KMS-11 (cell line): ENCODE measurements around the gene TBL1X.

Experiments used
- H2AFZ ChIP-seq: fragments of 200-600 bp; sonication (generic); 2 replicates; pipeline ENCODE4 v1.6.1; 2016; ENCODE audit warnings: antibody characterized with exemption, mixed run types, low read depth
- H3K27ac ChIP-seq: fragments of 200-600 bp; sonication (generic); 2 replicates; pipeline ENCODE4 v1.6.1; 2016; ENCODE audit warnings: mild to moderate bottlenecking, mixed run types
- H3K27me3 ChIP-seq: fragments of 200-600 bp; sonication (generic); 2 replicates; pipeline ENCODE4 v1.6.1; 2017; ENCODE audit warnings: mild to moderate bottlenecking, low read depth, mixed run types, moderate library complexity; ENCODE audit not compliant: insufficient read depth
- H3K36me3 ChIP-seq: fragments of 200-600 bp; sonication (generic); 2 replicates; pipeline ENCODE4 v1.6.1; 2017; ENCODE audit warnings: mild to moderate bottlenecking, mixed run types; ENCODE audit not compliant: insufficient read depth
- H3K4me1 ChIP-seq: fragments of 200-600 bp; sonication (generic); 2 replicates; pipeline ENCODE4 v1.6.1; 2016; ENCODE audit warnings: mild to moderate bottlenecking, low read depth, mixed run types; ENCODE audit not compliant: poor library complexity, severe bottlenecking
- H3K4me2 ChIP-seq: fragments of 200-600 bp; sonication (generic); 2 replicates; pipeline ENCODE4 v1.7.0; 2016; ENCODE audit warnings: mild to moderate bottlenecking, mixed run types
- H3K4me3 ChIP-seq: fragments of 200-600 bp; sonication (generic); IDR thresholded peaks from 2 replicates; pipeline ENCODE4 v1.6.1; 2017; ENCODE audit warnings: low read depth, low read length, mixed read lengths; ENCODE audit not compliant: insufficient read depth
- H3K79me2 ChIP-seq: fragments of 200-600 bp; sonication (generic); 2 replicates; pipeline ENCODE4 v1.6.1; 2016; ENCODE audit warnings: low read depth, mixed run types; ENCODE audit not compliant: insufficient read depth
- H3K9ac ChIP-seq: fragments of 200-600 bp; sonication (generic); 2 replicates; pipeline ENCODE4 v1.6.1; 2016; ENCODE audit warnings: mild to moderate bottlenecking, mixed run types
- H4K20me1 ChIP-seq: fragments of 200-600 bp; sonication (generic); 2 replicates; pipeline ENCODE4 v1.6.1; 2016; ENCODE audit warnings: mild to moderate bottlenecking, mixed run types; ENCODE audit not compliant: insufficient read depth
- TF ChIP-seq, protein P1 (sequence below): fragments of 200-600 bp; sonication (generic); conservative IDR thresholded peaks from 2 replicates; pipeline ENCODE4 v1.6.1; 2017; ENCODE audit warnings: low read depth, mild to moderate bottlenecking, antibody characterized with exemption, low read length, moderate library complexity, mixed read lengths

TBL1X gene

DNA sequence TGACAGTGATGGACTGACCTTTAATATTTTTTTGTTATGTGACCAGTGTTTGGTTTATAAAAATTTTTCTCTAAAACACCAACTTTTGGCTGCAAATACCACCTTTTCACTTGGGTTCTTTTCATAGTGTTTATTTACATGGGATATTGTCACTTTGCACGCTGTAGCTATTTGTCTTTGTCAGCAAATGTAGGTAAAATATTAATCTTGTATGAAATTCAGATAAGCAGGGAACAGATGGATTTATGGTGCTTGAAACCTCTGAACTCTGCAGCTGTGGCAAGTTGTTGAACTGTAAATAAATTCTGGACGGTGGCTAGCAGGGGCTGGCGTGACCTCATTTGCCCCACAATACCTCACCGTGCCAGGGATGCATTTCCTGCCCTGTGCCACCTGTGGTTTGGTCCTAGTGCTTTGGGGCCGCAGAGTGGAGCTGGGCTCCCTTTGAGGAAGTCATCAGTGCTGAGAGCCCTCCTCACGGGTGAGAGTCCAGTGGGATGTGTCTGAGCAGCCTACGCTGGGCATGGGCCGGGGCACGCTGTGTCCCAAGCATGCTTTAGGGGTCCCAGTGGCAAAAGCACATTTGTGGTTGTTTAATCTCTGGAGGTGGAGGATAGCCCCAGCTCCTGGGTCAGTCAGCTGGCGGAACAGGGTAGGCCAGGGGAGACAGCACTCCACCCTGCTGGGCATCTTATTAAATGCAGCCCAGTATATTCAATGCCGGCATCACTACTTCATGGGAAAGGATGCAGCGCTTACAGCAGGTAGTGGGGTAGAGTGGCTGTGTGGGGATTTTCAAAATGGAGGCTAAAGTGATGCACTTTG, 108.6 kb downstream of the TBL1X start:
- no peaks in the 10 kb centered on the region for H3K4me1 ChIP-seq
- no peaks in the 10 kb centered on the region for H3K79me2 ChIP-seq
- H3K9ac ChIP-seq: no peak overlapping the region
- H3K4me3 ChIP-seq: no peak overlapping the region
- H4K20me1 ChIP-seq: no peaks in the 10 kb centered on the region
- TF ChIP-seq, protein P1, sequence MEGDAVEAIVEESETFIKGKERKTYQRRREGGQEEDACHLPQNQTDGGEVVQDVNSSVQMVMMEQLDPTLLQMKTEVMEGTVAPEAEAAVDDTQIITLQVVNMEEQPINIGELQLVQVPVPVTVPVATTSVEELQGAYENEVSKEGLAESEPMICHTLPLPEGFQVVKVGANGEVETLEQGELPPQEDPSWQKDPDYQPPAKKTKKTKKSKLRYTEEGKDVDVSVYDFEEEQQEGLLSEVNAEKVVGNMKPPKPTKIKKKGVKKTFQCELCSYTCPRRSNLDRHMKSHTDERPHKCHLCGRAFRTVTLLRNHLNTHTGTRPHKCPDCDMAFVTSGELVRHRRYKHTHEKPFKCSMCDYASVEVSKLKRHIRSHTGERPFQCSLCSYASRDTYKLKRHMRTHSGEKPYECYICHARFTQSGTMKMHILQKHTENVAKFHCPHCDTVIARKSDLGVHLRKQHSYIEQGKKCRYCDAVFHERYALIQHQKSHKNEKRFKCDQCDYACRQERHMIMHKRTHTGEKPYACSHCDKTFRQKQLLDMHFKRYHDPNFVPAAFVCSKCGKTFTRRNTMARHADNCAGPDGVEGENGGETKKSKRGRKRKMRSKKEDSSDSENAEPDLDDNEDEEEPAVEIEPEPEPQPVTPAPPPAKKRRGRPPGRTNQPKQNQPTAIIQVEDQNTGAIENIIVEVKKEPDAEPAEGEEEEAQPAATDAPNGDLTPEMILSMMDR: no peak
- no peak overlapping the region for H3K4me2 ChIP-seq
- no peaks in the 10 kb centered on the region for H3K27me3 ChIP-seq
- no peaks in the 10 kb centered on the region for H3K36me3 ChIP-seq
- no peak overlapping the region for H2AFZ ChIP-seq
- H3K27ac ChIP-seq: no peak overlapping the region

DNA sequence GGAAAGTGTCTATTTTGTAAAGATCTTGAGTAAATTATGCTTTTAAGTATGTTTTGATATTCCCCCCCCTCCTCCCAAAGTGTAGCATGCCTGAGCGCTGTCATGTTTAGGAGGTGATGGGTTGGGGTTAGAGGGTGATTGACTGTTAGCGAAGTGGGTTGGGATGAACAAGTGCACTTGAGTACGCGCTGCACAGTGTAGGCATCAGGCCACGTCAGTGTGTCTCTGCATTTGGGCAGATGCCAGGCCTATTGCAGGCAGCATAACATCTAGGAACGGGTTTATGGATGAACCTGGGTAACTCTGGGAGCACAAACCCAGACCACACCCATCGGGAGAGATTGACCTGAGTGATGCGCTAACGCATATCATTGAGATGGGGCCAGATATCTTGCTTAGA, 111.2 kb downstream of the TBL1X start:
- peaks cover under 1% of the 10 kb centered on the region; the same call in 1 of the 2 replicates for H3K79me2 ChIP-seq
- no peaks in the 10 kb centered on the region for H3K4me1 ChIP-seq
- no peak overlapping the region for H3K4me2 ChIP-seq
- H3K9ac ChIP-seq: no peak overlapping the region
- no peaks in the 10 kb centered on the region for H3K27me3 ChIP-seq
- H3K4me3 ChIP-seq: no peak overlapping the region
- TF ChIP-seq, protein P1: no peak
- no peak overlapping the region for H2AFZ ChIP-seq
- no peak overlapping the region for H3K27ac ChIP-seq
- H4K20me1 ChIP-seq: no peaks in the 10 kb centered on the region
- no peaks in the 10 kb centered on the region for H3K36me3 ChIP-seq

DNA sequence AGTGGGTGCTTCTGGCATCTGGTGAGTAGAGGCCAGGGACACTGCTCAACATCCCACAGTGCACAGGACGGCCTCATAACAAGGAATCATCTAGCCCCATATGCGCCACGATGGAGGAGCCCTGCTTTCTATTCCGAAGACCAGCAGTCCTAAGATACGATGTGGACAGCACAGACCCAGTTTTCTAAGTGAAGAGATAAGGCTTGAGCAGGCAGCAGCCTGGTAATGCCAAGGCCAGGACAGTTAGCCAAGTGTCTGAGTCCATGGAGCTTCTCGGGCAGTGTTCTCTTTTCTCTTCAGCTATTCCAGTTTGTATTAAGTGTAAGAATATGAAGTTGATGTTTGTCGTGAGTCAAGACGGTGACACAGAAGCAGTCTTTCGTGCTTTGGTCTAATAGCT, 112.7 kb downstream of the TBL1X start:
- H3K4me2 ChIP-seq: no peak overlapping the region
- H3K79me2 ChIP-seq: peaks cover 7% of the 10 kb centered on the region; the same call in 1 of the 2 replicates
- H3K27me3 ChIP-seq: no peaks in the 10 kb centered on the region
- H3K4me3 ChIP-seq: no peak overlapping the region
- H3K36me3 ChIP-seq: no peaks in the 10 kb centered on the region
- H3K4me1 ChIP-seq: no peaks in the 10 kb centered on the region
- no peak overlapping the region for H2AFZ ChIP-seq
- H3K27ac ChIP-seq: no peak overlapping the region
- no peak overlapping the region for H3K9ac ChIP-seq
- TF ChIP-seq, protein P1: no peak
- H4K20me1 ChIP-seq: no peaks in the 10 kb centered on the region

DNA sequence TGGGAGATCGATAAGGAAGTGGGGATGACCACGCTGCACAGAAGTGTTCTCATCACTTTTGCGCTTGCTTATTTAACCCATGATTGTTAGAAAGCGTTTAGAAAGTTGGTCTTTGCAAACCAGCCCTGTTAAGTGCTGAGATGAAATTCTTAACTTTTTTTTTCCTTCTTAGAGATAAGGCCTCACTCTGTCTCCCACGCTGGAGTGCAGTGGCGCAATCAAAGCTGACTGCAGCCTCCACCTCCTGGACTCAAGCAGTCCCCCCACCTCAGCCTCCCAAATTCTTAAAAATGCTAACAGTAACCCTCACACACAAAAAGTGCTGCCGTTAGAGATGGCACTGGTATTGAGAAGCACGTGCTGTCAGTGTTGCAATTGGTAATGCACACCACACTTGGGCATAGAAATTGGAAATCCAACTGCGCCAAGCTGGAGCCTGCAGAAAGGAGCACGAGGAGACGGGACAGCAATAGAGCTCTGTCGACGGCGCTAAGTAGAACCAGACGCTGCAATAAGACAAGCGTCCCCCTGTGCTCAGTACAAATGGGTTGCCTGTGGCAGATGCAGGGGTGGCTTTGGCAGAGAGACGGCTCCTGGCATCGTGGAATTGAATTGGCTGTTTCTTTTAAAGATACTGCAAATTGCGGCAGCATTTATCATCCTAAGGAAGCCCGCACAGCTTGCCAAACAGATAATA, 113.4 kb downstream of the TBL1X start:
- Histone ChIP-seq H3K27ac (no peak overlapping the region), H2AFZ (no peak overlapping the region), H3K4me3 (no peak overlapping the region), H3K79me2 (peaks cover 7% of the 10 kb centered on the region; the same call in 1 of the 2 replicates), H3K36me3 (no peaks in the 10 kb centered on the region), H3K9ac (no peak overlapping the region), H3K27me3 (no peaks in the 10 kb centered on the region), H4K20me1 (no peaks in the 10 kb centered on the region), H3K4me2 (no peak overlapping the region), H3K4me1 (no peaks in the 10 kb centered on the region)
- TF ChIP-seq, protein P1: no peak
